HepG2 (cell line): ENCODE measurements around the gene ANKRD11. TPM values are rescaled to one million over a fixed set of nuclear protein-coding genes. Genes with fewer than 3 reads are reported as not detected.
A peak's percentile ranks its signal among the peaks of the same experiment; 100 is the strongest.

Source experiments
- ATAC-seq: fragments of 200-7000 bp; cut with Tn5 transposase; 3 replicates; pipeline ENCODE4 v1.9.1; 2020; ENCODE audit warnings: mild to moderate bottlenecking, moderate library complexity
- BruUV-seq: library from RNA; stranded (reverse); fragments of 400-500 nt; replicated peaks from 2 replicates; lab custom pipeline; 2021; lab: Mats Ljungman, UMichigan
- CTCF ChIA-PET: fragments of 300-600 bp; formaldehyde crosslinking; extraction: SDS; loops from one replicate; lab custom pipeline; 2021; ENCODE audit warnings: low total read pairs, inconsistent platforms, low intra/inter-chr PET ratio; lab: Yijun Ruan, JAX
- POLR2A ChIA-PET: fragments of 350-600 bp; sonication (Branson Sonifier 250); formaldehyde crosslinking; loops from one replicate; lab custom pipeline; 2020; ENCODE audit warnings: antibody characterized with exemption, inconsistent platforms; lab: Yijun Ruan, JAX
- DNase-seq: peaks from one replicate; pipeline ENCODE4 v3.0.0-alpha.2; 2015; ENCODE audit warnings: low spot score
- FAIRE-seq: peaks from 3 replicates; lab custom pipeline; 2011; peaks lifted over from hg19 to GRCh38; lab: Jason Lieb, UNC
- H2AFZ ChIP-seq: one replicate; pipeline ENCODE4 v1.6.1; 2011; ENCODE audit warnings: low read length, inconsistent platforms
- H3K27ac ChIP-seq: fragments of 300-600 bp; 3 replicates; pipeline ENCODE4 v1.8.0; 2011; ENCODE audit warnings: mixed run types, mild to moderate bottlenecking, mixed read lengths, low read length, inconsistent platforms; ENCODE audit not compliant: insufficient read depth; ENCODE audit errors: extremely low read length
- H3K27me3 ChIP-seq, 2 experiments: fragments of 200-600 bp in 1 of 2; 2 replicates in 1 of 2; 3 replicates in 1 of 2; pipeline versions ENCODE4 v1.6.0 to v1.8.0; 2011; ENCODE audit warnings: low read length in 2 of 2, mild to moderate bottlenecking in 2 of 2, moderate library complexity in 2 of 2, inconsistent platforms in 1 of 2; ENCODE audit not compliant: insufficient read depth in 2 of 2, control insufficient read depth in 1 of 2
- H3K36me3 ChIP-seq, 2 experiments: fragments of 200-600 bp in 1 of 2; replicated peaks in 1 of 2; 2 replicates in 1 of 2; 3 replicates in 1 of 2; pipeline versions ENCODE4 v1.5.1 to v1.8.0; 2011; ENCODE audit warnings: low read length in 2 of 2, inconsistent platforms in 1 of 2; ENCODE audit not compliant: insufficient read depth in 2 of 2, control insufficient read depth in 1 of 2
- H3K4me1 ChIP-seq: 2 replicates; pipeline ENCODE4 v1.5.1; 2012; ENCODE audit warnings: low read length, inconsistent platforms; ENCODE audit not compliant: insufficient read depth
- H3K4me2 ChIP-seq: 2 replicates; pipeline ENCODE4 v1.6.0; 2011; ENCODE audit warnings: low read depth, low read length, inconsistent platforms
- H3K4me3 ChIP-seq, 3 experiments: fragments of 200-600 bp in 1 of 3; sonication (generic), shearing (Covaris generic) in 1 of 3; replicated peaks in 1 of 3; 2 replicates each; pipeline ENCODE4 v1.5.1; 2011 to 2016; ENCODE audit warnings: low read length in 3 of 3, inconsistent platforms in 2 of 3, low read depth in 2 of 3, mild to moderate bottlenecking in 2 of 3, control low read depth in 1 of 3, mixed read lengths in 1 of 3; ENCODE audit not compliant: insufficient read depth in 1 of 3
- H3K79me2 ChIP-seq: one replicate; pipeline ENCODE4 v1.6.1; 2011; ENCODE audit warnings: low read length, inconsistent platforms; ENCODE audit not compliant: insufficient read depth
- H3K9ac ChIP-seq: 2 replicates; pipeline ENCODE4 v1.6.0; 2011; ENCODE audit warnings: mild to moderate bottlenecking, low read depth, low read length, inconsistent platforms; ENCODE audit not compliant: insufficient read depth
- H3K9me3 ChIP-seq: 2 replicates; pipeline ENCODE4 v1.5.1; 2012; ENCODE audit warnings: mild to moderate bottlenecking, low read length
- H4K20me1 ChIP-seq: 2 replicates; pipeline ENCODE4 v1.6.0; 2011; ENCODE audit warnings: inconsistent platforms, mild to moderate bottlenecking, low read length, moderate library complexity; ENCODE audit not compliant: insufficient read depth
- ELF1 ChIP-seq: sonication (generic); formaldehyde crosslinking; IDR thresholded peaks from 2 replicates; pipeline ENCODE4 v1.4.0; 2020; ENCODE audit warnings: missing genetic modification reagents
- GATAD1 ChIP-seq: IDR thresholded peaks from 2 replicates; pipeline ENCODE4 v1.6.1; 2016; ENCODE audit warnings: missing genetic modification reagents, missing compliant biosample characterization
- HCFC1 ChIP-seq: fragments of 150-350 bp; IDR thresholded peaks from 2 replicates; pipeline ENCODE4 v1.6.1; 2014; ENCODE audit warnings: low read depth, low read length
- IKZF4 ChIP-seq: sonication (generic); formaldehyde crosslinking; IDR thresholded peaks from 2 replicates; pipeline ENCODE4 v1.5.1; 2020; ENCODE audit warnings: borderline replicate concordance, mild to moderate bottlenecking, low read depth, missing genetic modification reagents; ENCODE audit errors: not compliant biosample characterization
- KAT7 ChIP-seq: IDR thresholded peaks from 2 replicates; pipeline ENCODE4 v1.6.1; 2018; ENCODE audit warnings: borderline replicate concordance, missing compliant biosample characterization
- KLF11 ChIP-seq: IDR thresholded peaks from 2 replicates; pipeline ENCODE4 v1.6.1; 2016; ENCODE audit warnings: missing compliant biosample characterization
- MAFK ChIP-seq, 2 experiments: IDR thresholded peaks in 1 of 2; conservative IDR thresholded peaks in 1 of 2; 2 replicates each; pipeline ENCODE4 v1.6.1; 2011; ENCODE audit warnings: improper control_type of control experiment in 2 of 2, low read length in 2 of 2
- NAIF1 ChIP-seq: sonication (generic); formaldehyde crosslinking; IDR thresholded peaks from 2 replicates; pipeline ENCODE4 v1.5.0; 2020; ENCODE audit warnings: mild to moderate bottlenecking, missing genetic modification reagents, borderline replicate concordance
- NKX3-1 ChIP-seq: sonication (generic); formaldehyde crosslinking; IDR thresholded peaks from 2 replicates; pipeline ENCODE4 v1.5.0; 2020; ENCODE audit warnings: missing genetic modification reagents
- NR2F1 ChIP-seq, 2 experiments: fragments of 450-650 bp in 1 of 2; formaldehyde crosslinking in 1 of 2; IDR thresholded peaks; 2 replicates each; pipeline versions ENCODE4 v1.5.0 to v1.6.1; 2016 to 2020; ENCODE audit warnings: mild to moderate bottlenecking in 1 of 2, missing compliant biosample characterization in 1 of 2, missing genetic modification reagents in 1 of 2, moderate library complexity in 1 of 2
- PRMT3 ChIP-seq: sonication (generic); formaldehyde crosslinking; IDR thresholded peaks from 2 replicates; pipeline ENCODE4 v1.8.1; 2022; ENCODE audit warnings: low read depth, mild to moderate bottlenecking, moderate library complexity, missing genetic modification reagents, borderline replicate concordance
- PRPF4 ChIP-seq: fragments of 200-400 bp; formaldehyde crosslinking; IDR thresholded peaks from 2 replicates; pipeline ENCODE4 v1.6.1; 2016; ENCODE audit warnings: low read length, low read depth; ENCODE audit not compliant: poor library complexity, severe bottlenecking
- RAD21 ChIP-seq: fragments of 450-650 bp; formaldehyde crosslinking; IDR thresholded peaks from 2 replicates; pipeline ENCODE4 v1.5.0; 2020; ENCODE audit warnings: mild to moderate bottlenecking
- REXO4 ChIP-seq: sonication (generic); formaldehyde crosslinking; IDR thresholded peaks from 2 replicates; pipeline ENCODE4 v1.8.0; 2022; ENCODE audit warnings: missing genetic modification reagents, mild to moderate bottlenecking, borderline replicate concordance
- RFXAP ChIP-seq: sonication (generic); formaldehyde crosslinking; IDR thresholded peaks from 2 replicates; pipeline ENCODE4 v1.4.0; 2020; ENCODE audit warnings: missing genetic modification reagents, borderline replicate concordance
- ZNF343 ChIP-seq: sonication (generic); formaldehyde crosslinking; IDR thresholded peaks from 2 replicates; pipeline ENCODE4 v1.4.0; 2020; ENCODE audit warnings: mild to moderate bottlenecking, missing genetic modification reagents
- ZNF776 ChIP-seq: sonication (generic); formaldehyde crosslinking; IDR thresholded peaks from 2 replicates; pipeline ENCODE4 v1.4.0; 2020; ENCODE audit warnings: mild to moderate bottlenecking, missing genetic modification reagents
- ZSCAN9 ChIP-seq: IDR thresholded peaks from 2 replicates; pipeline ENCODE4 v1.6.1; 2016; ENCODE audit warnings: borderline replicate concordance
- WGBS: methylation state at CpG from one replicate; pipeline ENCODE4 v1.1.6; 2017; ENCODE audit warnings: low lambda C conversion rate; 5-methylcytosine and 5-hydroxymethylcytosine counted together
- in situ Hi-C: cut with HindIII; loops from 2 replicates; pipeline ENCODE4 v1.10.0; 2017; ENCODE audit warnings: low pct_unique_long_range_greater_than_20kb; ENCODE audit not compliant: extremely low pct_ligation_motif_present
- intact Hi-C: fragments of 100-400 bp; cut with micrococcal nuclease; formaldehyde crosslinking; loops from one replicate; pipeline ENCODE4 v1.10.0; 2022; ENCODE audit not compliant: unreplicated experiment
- polyA plus RNA-seq, 8 experiments: library from polyadenylated mRNA; depleted of rRNA in 3 of 8; stranded (reverse) in 7 of 8; unstranded in 1 of 8; fragments of >200 nt; fragmentation: Illumina TruSeq in 4 of 8; extraction: Trizol in 4 of 8; gene quantifications; 2 replicates each; pipeline versions ENCODE4 v1.2.1 to v1.2.3, GENCODE V29; 2011 to 2016; ENCODE audit warnings: low read depth in 4 of 8, missing spikeins in 1 of 8, mixed read lengths in 1 of 8; ENCODE audit not compliant: insufficient read depth in 1 of 8
- total RNA-seq, 5 experiments: library from RNA; depleted of rRNA; stranded (reverse); fragments of >200 nt; fragmentation: Illumina TruSeq; extraction: Trizol; gene quantifications; 2 replicates each; pipeline ENCODE4 v1.2.3, GENCODE V29; 2016; ENCODE audit warnings: low read depth in 1 of 5
- TF ChIP-seq, protein P1 (sequence below): sonication (generic); formaldehyde crosslinking; IDR thresholded peaks from 2 replicates; pipeline ENCODE4 v1.4.0; 2020; ENCODE audit warnings: missing genetic modification reagents, borderline replicate concordance

Gene ANKRD11
- total and polyA plus RNA-seq, 2 of the 13 experiments (the other 11 are each of a cell fraction or from before 2014, with no cell fraction given), result 21.4 to 38.4 TPM

DNA sequence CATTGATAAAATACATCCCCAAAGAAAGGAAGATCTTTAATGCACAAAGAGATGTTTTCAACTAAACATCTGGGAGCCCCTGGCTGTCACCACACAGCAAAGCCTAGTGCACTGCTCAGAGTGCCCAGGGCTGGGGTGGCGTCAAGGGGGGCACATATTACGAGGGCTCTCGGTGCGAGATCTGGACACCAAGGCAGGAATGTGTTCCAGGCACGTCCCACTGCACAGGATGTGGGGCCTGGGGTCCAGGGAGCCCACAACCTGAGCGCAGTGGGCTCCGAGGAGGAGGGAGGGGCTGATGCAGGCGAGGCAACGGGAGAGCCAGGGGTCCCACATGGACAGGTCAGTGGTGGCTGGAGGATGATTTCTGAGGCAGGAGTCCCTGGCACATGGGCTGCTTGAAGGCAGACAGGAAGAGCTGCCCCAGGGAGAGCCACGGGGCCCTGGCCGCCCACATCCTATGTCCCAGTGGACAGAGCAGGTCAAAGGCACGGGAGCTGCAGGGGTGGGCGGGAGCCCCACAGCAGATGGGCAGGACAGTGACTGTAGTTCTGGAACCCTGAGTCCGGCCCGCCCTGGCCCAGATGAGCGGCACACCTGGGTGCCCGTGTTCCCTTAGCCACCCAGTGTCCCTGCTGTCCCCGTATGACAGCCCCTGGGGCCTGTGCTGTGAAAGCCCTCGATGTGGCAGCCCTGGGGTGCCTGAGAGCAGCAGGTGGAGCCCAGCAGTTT is 216.5 kb downstream of the ANKRD11 start:
- Histone ChIP-seq H4K20me1 (peaks cover 5% of the 10 kb centered on the region; the same call in 1 of the 2 replicates), H3K27ac (no peak overlapping the region), H3K27me3 (no peaks in the 10 kb centered on the region), H3K4me2 (no peak overlapping the region), H3K4me1 (no peaks in the 10 kb centered on the region), H3K9me3 (no peaks in the 10 kb centered on the region), H3K4me3 (no peak overlapping the region), H3K36me3 (peaks cover 56 to 86% of the 10 kb centered on the region in 2 experiments), H3K9ac (no peak overlapping the region), H3K79me2 (peaks cover 2% of the 10 kb centered on the region), H2AFZ (no peak overlapping the region)
- intact Hi-C loops (no loop called here), in situ Hi-C loops (no loop called here)
- no TSS peak for BruUV-seq
- WGBS, result 98% methylated on average over 12 of the region's 19 CpGs
- FAIRE-seq (no peak), ATAC-seq (no peak; the same call in 2 of the 3 replicates), DNase-seq (no peak)
- ChIA-PET POLR2A (no interaction called here), CTCF (no interaction called here)
- TF ChIP-seq GATAD1 (no peak), HCFC1 (no peak), REXO4 (0 out of 2 replicates have a peak, but pooled peaks have one; percentile 28), RAD21 (CRISPR knock-in tag) (no peak), NR2F1 (CRISPR knock-in tag; IDR thresholded peaks at IDR 0.05) (no peak), ZSCAN9 (no peak), ZNF776 (CRISPR knock-in tag) (0 out of 2 replicates have a peak, but pooled peaks have one; percentile 25), RFXAP (CRISPR knock-in tag) (no peak), KLF11 (CRISPR knock-in tag) (no peak), ELF1 (CRISPR knock-in tag) (no peak), PRPF4 (no peak), ZNF343 (CRISPR knock-in tag) (no peak), PRMT3 (CRISPR knock-in tag) (no peak), KAT7 (CRISPR knock-in tag) (no peak), NKX3-1 (CRISPR knock-in tag) (no peak), NAIF1 (no peak), IKZF4 (CRISPR knock-in tag) (no peak), MAFK (conservative IDR thresholded peaks at IDR 0.05 in 1 of 2, IDR thresholded peaks at IDR 0.05 in 1 of 2; ENCODE audit: low read length in 2 of 2) (no peak)
- TF ChIP-seq, protein P1, sequence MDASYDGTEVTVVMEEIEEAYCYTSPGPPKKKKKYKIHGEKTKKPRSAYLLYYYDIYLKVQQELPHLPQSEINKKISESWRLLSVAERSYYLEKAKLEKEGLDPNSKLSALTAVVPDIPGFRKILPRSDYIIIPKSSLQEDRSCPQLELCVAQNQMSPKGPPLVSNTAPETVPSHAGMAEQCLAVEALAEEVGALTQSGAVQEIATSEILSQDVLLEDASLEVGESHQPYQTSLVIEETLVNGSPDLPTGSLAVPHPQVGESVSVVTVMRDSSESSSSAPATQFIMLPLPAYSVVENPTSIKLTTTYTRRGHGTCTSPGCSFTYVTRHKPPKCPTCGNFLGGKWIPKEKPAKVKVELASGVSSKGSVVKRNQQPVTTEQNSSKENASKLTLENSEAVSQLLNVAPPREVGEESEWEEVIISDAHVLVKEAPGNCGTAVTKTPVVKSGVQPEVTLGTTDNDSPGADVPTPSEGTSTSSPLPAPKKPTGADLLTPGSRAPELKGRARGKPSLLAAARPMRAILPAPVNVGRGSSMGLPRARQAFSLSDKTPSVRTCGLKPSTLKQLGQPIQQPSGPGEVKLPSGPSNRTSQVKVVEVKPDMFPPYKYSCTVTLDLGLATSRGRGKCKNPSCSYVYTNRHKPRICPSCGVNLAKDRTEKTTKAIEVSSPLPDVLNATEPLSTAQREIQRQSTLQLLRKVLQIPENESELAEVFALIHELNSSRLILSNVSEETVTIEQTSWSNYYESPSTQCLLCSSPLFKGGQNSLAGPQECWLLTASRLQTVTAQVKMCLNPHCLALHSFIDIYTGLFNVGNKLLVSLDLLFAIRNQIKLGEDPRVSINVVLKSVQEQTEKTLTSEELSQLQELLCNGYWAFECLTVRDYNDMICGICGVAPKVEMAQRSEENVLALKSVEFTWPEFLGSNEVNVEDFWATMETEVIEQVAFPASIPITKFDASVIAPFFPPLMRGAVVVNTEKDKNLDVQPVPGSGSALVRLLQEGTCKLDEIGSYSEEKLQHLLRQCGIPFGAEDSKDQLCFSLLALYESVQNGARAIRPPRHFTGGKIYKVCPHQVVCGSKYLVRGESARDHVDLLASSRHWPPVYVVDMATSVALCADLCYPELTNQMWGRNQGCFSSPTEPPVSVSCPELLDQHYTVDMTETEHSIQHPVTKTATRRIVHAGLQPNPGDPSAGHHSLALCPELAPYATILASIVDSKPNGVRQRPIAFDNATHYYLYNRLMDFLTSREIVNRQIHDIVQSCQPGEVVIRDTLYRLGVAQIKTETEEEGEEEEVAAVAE (CRISPR knock-in tag), result no peak
